NAMALWA (cell line): ENCODE results near the gene GOLGA6C.
"Not testable (repeated sequence)": the region's sequence is repeated elsewhere in the genome, so short reads cannot be mapped to it uniquely, and the experiment has no call there.

Experiments
- DNase-seq: peaks from one replicate; pipeline ENCODE4 v3.0.0-alpha.2; 2015; ENCODE audit warnings: low spot score

The GOLGA6C gene

GRCh38 chr15:75319231-75319897 lies 61.2 kb downstream of the GOLGA6C start:
- DNase-seq = not testable (repeated sequence)
